ENCODE data around the gene CDC16. TPM values are rescaled to one million over a fixed set of nuclear protein-coding genes. Genes with fewer than 3 reads are reported as not detected.

CDC16 gene
- total RNA-seq, 2 donors from 2014 or later: 61.9 to 100 TPM

GRCh38 chr13:114284680-114285079, 50.0 kb downstream of the CDC16 start:
- H3K36me3 Mint-ChIP-seq (ENCODE audit: low read depth): peaks cover 82% of the 10 kb centered on the region
- H3K4me3 Mint-ChIP-seq: peak overlapping the region; percentile 39
- ATAC-seq (replicated peaks): no peak
- H3K9me3 Mint-ChIP-seq: no peaks in the 10 kb centered on the region
- peaks cover 46% of the 10 kb centered on the region for H3K4me1 Mint-ChIP-seq
- H3K27ac Mint-ChIP-seq: peak overlapping the region; percentile 68
- H3K27me3 Mint-ChIP-seq: no peaks in the 10 kb centered on the region

DNA sequence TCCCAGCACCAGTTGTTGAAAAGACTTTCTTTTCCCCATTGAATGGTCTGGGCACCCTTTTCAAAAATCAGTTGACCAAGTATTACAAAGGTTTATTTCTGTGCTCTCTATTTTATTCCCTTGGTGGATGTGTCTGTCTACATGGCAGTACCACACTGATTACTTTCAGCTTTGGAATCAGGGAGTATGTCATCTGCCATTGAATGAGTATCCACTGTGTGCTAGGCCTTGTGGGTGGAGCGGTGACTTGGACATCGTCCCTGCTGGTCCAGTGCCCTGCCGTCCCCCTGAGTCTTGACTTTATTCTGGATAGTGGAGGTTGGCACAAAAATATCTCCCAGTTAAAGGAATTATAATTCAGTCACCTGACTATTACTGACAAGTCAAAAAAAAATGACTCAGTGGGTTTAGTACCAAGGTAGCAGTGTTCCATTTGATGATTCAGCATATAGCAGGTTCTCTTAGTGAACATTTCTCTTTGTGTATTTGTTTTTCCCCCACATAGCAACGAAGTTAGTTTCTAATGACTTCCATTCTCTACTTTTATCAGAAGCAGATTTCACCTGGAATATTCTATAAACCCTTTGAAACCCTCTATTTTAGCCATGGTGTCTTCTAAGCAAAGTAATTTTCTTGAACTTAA, 50.6 kb downstream of the CDC16 start:
- Mint-ChIP-seq H3K36me3 (ENCODE audit: low read depth) (peaks cover 85% of the 10 kb centered on the region), H3K27ac (peak overlapping the region; percentile 68)

GRCh38 chr13:114286808-114287207, 52.1 kb downstream of the CDC16 start:
- no peak for ATAC-seq (replicated peaks)
- Mint-ChIP-seq H3K27ac (peak overlapping the region; percentile 65), H3K36me3 (ENCODE audit: low read depth) (peaks cover 92% of the 10 kb centered on the region), H3K9me3 (no peaks in the 10 kb centered on the region), H3K4me1 (peaks cover 35% of the 10 kb centered on the region), H3K4me3 (no peak overlapping the region), H3K27me3 (no peaks in the 10 kb centered on the region)

More for the DNA sequence above, 50.6 kb downstream of the CDC16 start:
- Mint-ChIP-seq H3K9me3 (no peaks in the 10 kb centered on the region), H3K27me3 (no peaks in the 10 kb centered on the region), H3K4me1 (peaks cover 40% of the 10 kb centered on the region), H3K4me3 (peak overlapping the region; percentile 39)
- ATAC-seq (replicated peaks): no peak

DNA sequence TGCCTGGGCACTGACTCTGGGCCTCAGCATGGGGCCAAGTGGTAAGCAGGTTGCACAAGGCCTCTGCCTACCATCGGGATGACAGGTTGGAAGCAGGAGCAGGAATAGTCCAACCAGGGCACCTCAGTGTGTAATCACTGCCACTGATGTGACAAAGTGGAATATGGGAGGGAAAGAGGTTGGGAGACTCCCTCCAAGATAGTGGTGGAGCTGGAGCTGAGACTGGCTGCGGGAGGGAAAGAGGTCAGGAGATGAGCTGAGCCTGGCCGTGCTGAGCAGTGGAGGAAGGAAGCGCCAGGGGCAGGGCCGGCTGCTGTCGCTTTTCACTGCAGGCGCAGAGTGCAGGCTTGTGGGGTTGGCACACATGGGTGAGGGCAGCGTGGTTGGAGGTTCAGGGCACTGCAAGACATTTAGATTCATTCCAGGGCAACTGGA, 53.5 kb downstream of the CDC16 start:
- no peaks in the 10 kb centered on the region for H3K27me3 Mint-ChIP-seq
- peak overlapping the region; percentile 79 for H3K27ac Mint-ChIP-seq
- no peaks in the 10 kb centered on the region for H3K9me3 Mint-ChIP-seq
- no peak for ATAC-seq (replicated peaks)
- H3K4me3 Mint-ChIP-seq: no peak overlapping the region
- peaks cover 35% of the 10 kb centered on the region for H3K4me1 Mint-ChIP-seq
- peaks cover 98% of the 10 kb centered on the region for H3K36me3 Mint-ChIP-seq (ENCODE audit: low read depth)

- H3K27me3 Mint-ChIP-seq: no peaks in the 10 kb centered on the region
Measured at GRCh38 chr13:114296448-114296847, 61.8 kb downstream of the CDC16 start.

GRCh38 chr13:114296902-114297301, 62.2 kb downstream of the CDC16 start:
- H3K4me3 Mint-ChIP-seq: no peak overlapping the region
- H3K4me1 Mint-ChIP-seq: peaks cover 4% of the 10 kb centered on the region
- ATAC-seq (replicated peaks): no peak
- peaks cover 83% of the 10 kb centered on the region for H3K36me3 Mint-ChIP-seq (ENCODE audit: low read depth)
- no peak overlapping the region for H3K27ac Mint-ChIP-seq
- H3K27me3 Mint-ChIP-seq: no peaks in the 10 kb centered on the region
- H3K9me3 Mint-ChIP-seq: no peaks in the 10 kb centered on the region

More at GRCh38 chr13:114296448-114296847, 61.8 kb downstream of the CDC16 start:
- no peak for ATAC-seq (replicated peaks)
- Mint-ChIP-seq H3K4me1 (peaks cover 4% of the 10 kb centered on the region), H3K27ac (no peak overlapping the region), H3K4me3 (no peak overlapping the region), H3K9me3 (no peaks in the 10 kb centered on the region), H3K36me3 (ENCODE audit: low read depth) (peaks cover 83% of the 10 kb centered on the region)

DNA sequence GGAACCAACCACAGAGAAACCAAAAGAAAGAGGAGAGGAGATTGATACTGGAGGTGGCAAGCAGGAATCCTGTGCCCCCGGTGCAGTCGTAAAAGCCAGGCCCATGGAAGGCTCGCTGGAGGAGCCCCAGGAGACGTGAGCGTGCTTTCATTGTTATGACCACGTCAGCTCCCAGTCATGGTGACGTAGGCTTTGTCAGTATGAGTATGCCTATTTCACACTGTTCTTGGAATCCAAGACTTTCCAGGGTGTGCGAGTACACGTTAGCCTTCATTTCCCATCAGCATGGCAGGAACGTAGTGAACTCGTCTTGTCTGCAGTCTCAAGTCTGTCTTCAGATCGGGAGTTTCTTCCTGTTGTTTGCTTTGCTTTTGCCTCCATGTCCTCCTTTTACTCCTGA, 64.2 kb downstream of the CDC16 start:
- ATAC-seq (replicated peaks): no peak
- no peak overlapping the region for H3K4me3 Mint-ChIP-seq

DNA sequence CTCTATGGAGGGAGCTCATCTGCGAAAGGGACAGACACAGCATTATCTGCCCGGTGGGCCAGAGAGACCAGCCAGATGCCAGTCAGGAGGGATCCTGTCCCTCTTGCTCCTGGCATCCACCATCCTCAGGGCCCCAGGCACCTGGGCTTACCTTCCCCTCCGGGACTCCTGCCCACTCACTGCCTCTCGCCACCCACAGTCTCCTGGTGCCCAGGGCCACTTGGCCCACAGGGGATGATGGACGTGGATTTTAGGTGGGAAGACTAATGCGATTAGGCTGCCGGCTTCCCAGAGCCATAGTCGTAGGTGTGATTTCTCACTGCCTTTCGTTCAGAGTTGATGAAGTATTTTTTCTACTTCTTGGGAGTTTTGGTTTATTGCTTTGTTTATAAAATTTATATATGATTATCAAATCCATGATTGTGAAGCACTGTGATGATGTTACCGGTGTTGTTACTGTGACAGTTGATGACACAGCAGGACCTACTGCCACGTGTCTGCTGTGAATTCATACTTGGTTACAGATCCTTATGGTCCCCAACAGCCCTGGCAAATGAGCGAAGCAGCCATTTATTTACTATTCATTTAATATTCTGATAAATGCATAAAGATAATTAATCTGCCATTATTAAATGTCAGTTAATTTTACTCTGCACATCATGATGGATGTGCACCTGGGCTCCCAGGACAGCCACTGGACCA, 65.1 kb downstream of the CDC16 start:
- ATAC-seq (replicated peaks): no peak
- Mint-ChIP-seq H3K36me3 (ENCODE audit: low read depth) (peaks cover 84% of the 10 kb centered on the region), H3K27me3 (no peaks in the 10 kb centered on the region), H3K9me3 (no peaks in the 10 kb centered on the region), H3K4me3 (no peak overlapping the region), H3K27ac (peak overlapping the region; percentile 10), H3K4me1 (peaks cover 4% of the 10 kb centered on the region)

More for the DNA sequence above, 64.2 kb downstream of the CDC16 start:
- H3K27ac Mint-ChIP-seq: peak overlapping the region; percentile 10
- H3K4me1 Mint-ChIP-seq: peaks cover 4% of the 10 kb centered on the region
- peaks cover 83% of the 10 kb centered on the region for H3K36me3 Mint-ChIP-seq (ENCODE audit: low read depth)
- no peaks in the 10 kb centered on the region for H3K27me3 Mint-ChIP-seq
- H3K9me3 Mint-ChIP-seq: no peaks in the 10 kb centered on the region

DNA sequence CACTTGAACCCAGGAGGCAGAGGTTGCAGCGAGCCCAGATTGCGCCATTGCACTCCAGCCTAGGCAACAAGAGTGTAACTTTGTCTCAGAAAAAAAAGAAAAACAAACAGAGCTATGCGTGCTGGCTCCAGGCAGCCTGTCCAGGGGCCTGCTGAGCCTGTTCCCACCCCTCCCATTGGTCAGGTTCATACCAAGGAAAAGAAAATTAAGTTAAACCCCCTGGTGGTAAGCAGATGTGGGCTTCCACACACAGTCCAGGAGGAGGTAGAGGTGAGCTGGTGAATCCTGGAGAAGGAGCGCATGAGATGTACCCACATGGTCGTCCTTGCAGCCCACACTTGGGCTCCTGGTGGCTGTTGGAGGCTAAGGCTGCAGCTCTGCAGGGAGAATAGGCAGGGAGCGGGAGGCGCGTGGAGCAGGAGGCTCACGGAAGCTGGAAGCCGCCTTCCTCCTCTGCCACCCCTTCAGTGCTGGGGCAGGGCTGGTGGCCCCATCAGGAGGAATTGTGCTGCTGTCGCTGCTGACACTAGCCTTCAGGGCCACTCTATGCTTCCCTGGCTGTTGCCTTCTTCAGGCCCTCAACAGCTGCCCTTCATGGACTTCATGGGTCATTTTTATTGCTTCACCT, 69.1 kb downstream of the CDC16 start:
- no peak overlapping the region for H3K4me3 Mint-ChIP-seq
- H3K4me1 Mint-ChIP-seq: no peaks in the 10 kb centered on the region
- H3K27ac Mint-ChIP-seq: no peak overlapping the region
- H3K9me3 Mint-ChIP-seq: no peaks in the 10 kb centered on the region
- ATAC-seq (replicated peaks): no peak
- no peaks in the 10 kb centered on the region for H3K27me3 Mint-ChIP-seq
- peaks cover 67% of the 10 kb centered on the region for H3K36me3 Mint-ChIP-seq (ENCODE audit: low read depth)

DNA sequence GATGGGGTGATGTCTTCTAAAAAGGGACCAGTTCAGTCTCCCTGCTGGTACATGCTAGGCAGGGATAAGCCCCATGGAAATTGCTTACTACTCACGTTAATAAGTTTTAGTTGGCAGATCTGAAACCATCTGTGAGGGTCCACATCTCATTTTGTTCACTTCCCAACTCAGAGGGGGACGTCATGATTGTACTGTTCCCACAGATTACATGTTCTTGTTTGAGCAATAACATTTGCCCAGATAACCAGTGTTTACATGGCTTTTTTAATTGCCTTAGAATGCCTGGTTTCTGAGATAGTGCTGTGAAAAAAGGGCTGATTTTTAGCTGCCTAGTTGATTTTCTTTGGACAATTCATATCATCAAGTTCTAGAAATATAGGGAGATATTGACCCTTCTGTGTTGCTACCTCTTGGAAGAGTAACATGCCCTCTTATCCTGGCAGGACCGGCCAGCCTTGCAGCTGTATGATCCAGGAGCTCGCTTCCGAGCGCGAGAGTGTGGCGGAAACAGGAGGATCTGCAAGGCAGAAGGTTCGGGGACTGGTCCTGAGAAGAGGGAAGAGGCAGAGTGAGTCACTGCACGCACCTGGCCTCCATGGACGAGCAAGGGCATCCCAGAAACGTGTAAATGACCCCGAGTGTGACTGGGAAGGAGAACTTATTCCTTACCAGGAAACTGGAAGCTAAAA, 69.8 kb downstream of the CDC16 start:
- peaks cover 60% of the 10 kb centered on the region for H3K36me3 Mint-ChIP-seq (ENCODE audit: low read depth)
- H3K4me3 Mint-ChIP-seq: no peak overlapping the region
- no peaks in the 10 kb centered on the region for H3K27me3 Mint-ChIP-seq
- H3K9me3 Mint-ChIP-seq: no peaks in the 10 kb centered on the region
- H3K4me1 Mint-ChIP-seq: no peaks in the 10 kb centered on the region
- H3K27ac Mint-ChIP-seq: no peak overlapping the region
- no peak for ATAC-seq (replicated peaks)

GRCh38 chr13:114309086-114309485, 74.4 kb downstream of the CDC16 start:
- no peak overlapping the region for H3K27ac Mint-ChIP-seq
- no peaks in the 10 kb centered on the region for H3K27me3 Mint-ChIP-seq
- peaks cover 11% of the 10 kb centered on the region for H3K4me1 Mint-ChIP-seq
- ATAC-seq (replicated peaks): no peak
- H3K9me3 Mint-ChIP-seq: no peaks in the 10 kb centered on the region
- H3K4me3 Mint-ChIP-seq: no peak overlapping the region
- peaks cover 39% of the 10 kb centered on the region for H3K36me3 Mint-ChIP-seq (ENCODE audit: low read depth)

DNA sequence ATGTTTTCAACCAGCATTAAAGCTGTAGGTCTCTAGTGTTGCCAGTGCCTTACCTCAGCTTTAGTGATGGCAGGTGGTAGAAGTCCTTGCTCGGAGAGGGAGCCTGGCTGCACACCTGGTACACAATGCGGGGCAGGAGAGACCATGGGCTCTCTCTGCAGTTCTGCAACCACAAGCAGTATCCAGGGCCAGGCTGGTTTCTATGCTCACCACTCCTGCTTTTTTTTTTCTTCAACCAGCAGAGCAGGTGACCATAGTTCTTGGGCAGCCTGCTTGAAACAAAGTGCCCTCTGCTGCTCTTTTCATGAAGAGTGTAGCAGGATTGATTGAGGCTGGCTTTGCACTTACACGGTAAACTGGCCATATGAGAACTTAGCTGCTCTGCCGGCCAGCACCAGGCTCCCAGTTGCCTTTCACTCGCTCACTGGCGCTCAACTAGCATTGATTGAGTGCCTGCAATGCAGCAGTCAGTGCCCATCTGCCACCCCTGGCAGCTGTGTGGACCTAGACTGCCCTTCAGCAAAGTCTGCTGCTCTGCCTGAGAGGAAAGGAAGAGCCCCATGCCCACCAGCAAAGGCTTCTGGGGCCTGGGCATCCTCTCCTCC, 75.2 kb downstream of the CDC16 start:
- H3K36me3 Mint-ChIP-seq (ENCODE audit: low read depth): peaks cover 34% of the 10 kb centered on the region
- peaks cover 14% of the 10 kb centered on the region for H3K4me1 Mint-ChIP-seq
- H3K27me3 Mint-ChIP-seq: no peaks in the 10 kb centered on the region
- H3K4me3 Mint-ChIP-seq: no peak overlapping the region
- no peak overlapping the region for H3K27ac Mint-ChIP-seq
- no peak for ATAC-seq (replicated peaks)
- no peaks in the 10 kb centered on the region for H3K9me3 Mint-ChIP-seq

- H3K4me3 Mint-ChIP-seq: no peak overlapping the region
- no peaks in the 10 kb centered on the region for H3K9me3 Mint-ChIP-seq
- ATAC-seq (replicated peaks): no peak
Measured at GRCh38 chr13:114310956-114311355, 76.3 kb downstream of the CDC16 start.

DNA sequence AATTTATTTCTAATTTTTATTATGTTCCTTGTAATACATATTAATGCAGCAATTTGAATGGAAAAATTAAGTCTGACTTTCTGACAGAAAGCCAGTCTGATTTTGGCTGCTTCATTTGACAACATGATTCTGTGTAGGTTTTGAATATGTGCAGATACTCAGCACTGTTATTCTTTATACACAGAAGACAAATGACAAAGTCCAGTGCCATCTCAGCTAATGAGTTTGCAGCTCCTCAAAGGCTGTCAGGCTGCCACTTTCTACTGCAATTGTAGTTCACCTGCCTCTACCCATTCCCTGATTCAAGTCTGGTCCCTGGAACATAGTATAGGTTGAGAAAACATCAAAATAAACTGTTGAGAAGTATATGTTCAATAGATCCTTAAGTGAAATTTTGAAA, 76.7 kb downstream of the CDC16 start:
- no peak for ATAC-seq (replicated peaks)
- no peaks in the 10 kb centered on the region for H3K9me3 Mint-ChIP-seq
- peaks cover 34% of the 10 kb centered on the region for H3K36me3 Mint-ChIP-seq (ENCODE audit: low read depth)
- no peak overlapping the region for H3K4me3 Mint-ChIP-seq
- no peak overlapping the region for H3K27ac Mint-ChIP-seq
- H3K27me3 Mint-ChIP-seq: no peaks in the 10 kb centered on the region
- peaks cover 21% of the 10 kb centered on the region for H3K4me1 Mint-ChIP-seq

More at GRCh38 chr13:114310956-114311355, 76.3 kb downstream of the CDC16 start:
- no peaks in the 10 kb centered on the region for H3K27me3 Mint-ChIP-seq
- H3K27ac Mint-ChIP-seq: no peak overlapping the region
- peaks cover 21% of the 10 kb centered on the region for H3K4me1 Mint-ChIP-seq
- peaks cover 38% of the 10 kb centered on the region for H3K36me3 Mint-ChIP-seq (ENCODE audit: low read depth)
